ENCODE measurements around the gene TTC3.

The TTC3 gene

GRCh38 chr21:37073417-37074196, 553 bp downstream of the TTC3 start:
- TF ChIP-seq CTCF (IDR thresholded peaks at IDR 0.05; ENCODE audit: extremely low read depth, missing control alignments), result peak; percentile 19
- DNase-seq (ENCODE audit: low spot score), result peak; percentile 49

GRCh38 chr21:37074197-37074510, 1.1 kb downstream of the TTC3 start:
- TF ChIP-seq CTCF (IDR thresholded peaks at IDR 0.05; ENCODE audit: extremely low read depth, missing control alignments), result no peak
- no peak for DNase-seq (ENCODE audit: low spot score)

GRCh38 chr21:37074546-37074945, 1.5 kb downstream of the TTC3 start:
- no peak for DNase-seq (ENCODE audit: low spot score)
- no peak for TF ChIP-seq CTCF (IDR thresholded peaks at IDR 0.05; ENCODE audit: extremely low read depth, missing control alignments)

GRCh38 chr21:37075214-37075770, 2.2 kb downstream of the TTC3 start:
- DNase-seq (ENCODE audit: low spot score), result no peak
- no peak for TF ChIP-seq CTCF (IDR thresholded peaks at IDR 0.05; ENCODE audit: extremely low read depth, missing control alignments)

GRCh38 chr21:37076087-37076850, 3.2 kb downstream of the TTC3 start:
- no peak for DNase-seq (ENCODE audit: low spot score)
- TF ChIP-seq CTCF (IDR thresholded peaks at IDR 0.05; ENCODE audit: extremely low read depth, missing control alignments), result no peak

- TF ChIP-seq CTCF (IDR thresholded peaks at IDR 0.05; ENCODE audit: extremely low read depth, missing control alignments), result no peak
- no peak for DNase-seq (ENCODE audit: low spot score)
These were observed 4.3 kb downstream of the TTC3 start for GRCh38 chr21:37077403-37077802.

- no peak for TF ChIP-seq CTCF (IDR thresholded peaks at IDR 0.05; ENCODE audit: extremely low read depth, missing control alignments)
These were observed 6.3 kb downstream of the TTC3 start for GRCh38 chr21:37079211-37079824.

More at GRCh38 chr21:37079211-37079824, 6.3 kb downstream of the TTC3 start:
- DNase-seq (ENCODE audit: low spot score), result no peak

All from GM20000 (cell line).